HL-60 (cell line): Measurements from ENCODE around the gene HEBP2.

Experiments
- DNase-seq, 2 experiments: peaks; one replicate each; pipeline ENCODE4 v3.0.0-alpha.2; 2010 to 2020; ENCODE audit warnings: low read depth in 1 of 2, low spot score in 1 of 2
- H3K27ac ChIP-seq: fragments of 250-450 bp; sonication (Bioruptor Pico); replicated peaks from 2 replicates; pipeline ENCODE4 v1.5.1; 2020; ENCODE audit warnings: mild to moderate bottlenecking, moderate library complexity
- H3K27me3 ChIP-seq: fragments of 250-450 bp; sonication (Bioruptor Pico); 2 replicates; pipeline ENCODE4 v1.5.1; 2021; ENCODE audit warnings: mild to moderate bottlenecking, moderate library complexity; ENCODE audit not compliant: insufficient read depth, poor library complexity, severe bottlenecking
- H3K4me3 ChIP-seq: replicated peaks from 2 replicates; pipeline ENCODE4 v1.5.1; 2011; ENCODE audit warnings: mild to moderate bottlenecking, control low read depth, low read length; ENCODE audit not compliant: insufficient read depth
- GABPA ChIP-seq: IDR thresholded peaks from 2 replicates; pipeline ENCODE4 v1.6.1; 2012; ENCODE audit warnings: low read depth
- POLR2AphosphoS5 ChIP-seq: IDR thresholded peaks from 2 replicates; pipeline ENCODE4 v1.6.1; 2012; ENCODE audit warnings: low read depth
- SPI1 ChIP-seq: IDR thresholded peaks from 2 replicates; pipeline ENCODE4 v1.6.1; 2012; ENCODE audit warnings: low read depth, mild to moderate bottlenecking, borderline replicate concordance
- TF ChIP-seq, protein P1 (sequence below): IDR thresholded peaks from one replicate; pipeline ENCODE4 v1.5.1; 2011; ENCODE audit warnings: low read length, control low read depth, inconsistent platforms; ENCODE audit not compliant: insufficient read depth
- TF ChIP-seq, protein P2 (sequence below): IDR thresholded peaks from 2 replicates; pipeline ENCODE4 v1.6.1; 2012; ENCODE audit warnings: low read depth; ENCODE audit not compliant: insufficient replicate concordance

Gene HEBP2

DNA sequence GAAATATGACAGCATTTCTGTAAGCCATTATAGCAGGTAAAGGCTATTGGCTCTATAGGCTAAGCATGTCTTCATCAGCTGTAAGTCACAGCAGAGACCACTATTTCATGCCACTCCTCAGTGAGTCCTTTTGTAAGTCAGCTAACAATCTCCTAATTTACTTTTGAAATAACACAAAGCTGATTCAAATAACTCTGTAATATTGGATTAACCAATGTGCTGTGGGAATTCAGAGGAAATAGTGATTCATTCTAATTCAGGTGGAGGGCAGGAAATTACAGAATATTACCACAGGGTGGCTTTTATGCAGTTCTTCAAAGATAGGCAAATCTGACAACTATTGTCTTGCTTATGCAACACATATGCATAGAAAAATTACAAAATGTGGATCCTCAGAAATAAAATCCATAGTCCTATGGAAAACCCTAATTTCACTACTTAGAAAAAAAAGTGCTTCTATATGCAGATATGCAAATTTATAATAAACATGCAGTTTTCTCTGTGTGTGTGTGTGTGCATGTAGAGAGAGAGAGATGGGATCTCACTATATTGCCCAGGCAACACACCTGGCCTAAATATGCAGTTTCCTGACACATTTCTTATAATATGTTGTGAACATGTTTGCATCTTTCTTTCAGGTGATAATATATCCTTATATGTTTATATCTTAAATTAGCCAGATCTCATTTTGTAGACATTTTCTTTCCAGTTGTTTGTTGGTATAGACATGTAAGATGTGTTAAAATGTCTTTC lies 31.1 kb upstream of the HEBP2 start:
- Histone ChIP-seq H3K27ac (no peak overlapping the region), H3K4me3 (no peak overlapping the region), H3K27me3 (peaks cover 3% of the 10 kb centered on the region)
- TF ChIP-seq GABPA (no peak), POLR2AphosphoS5 (no peak), SPI1 (no peak)
- TF ChIP-seq, protein P1, sequence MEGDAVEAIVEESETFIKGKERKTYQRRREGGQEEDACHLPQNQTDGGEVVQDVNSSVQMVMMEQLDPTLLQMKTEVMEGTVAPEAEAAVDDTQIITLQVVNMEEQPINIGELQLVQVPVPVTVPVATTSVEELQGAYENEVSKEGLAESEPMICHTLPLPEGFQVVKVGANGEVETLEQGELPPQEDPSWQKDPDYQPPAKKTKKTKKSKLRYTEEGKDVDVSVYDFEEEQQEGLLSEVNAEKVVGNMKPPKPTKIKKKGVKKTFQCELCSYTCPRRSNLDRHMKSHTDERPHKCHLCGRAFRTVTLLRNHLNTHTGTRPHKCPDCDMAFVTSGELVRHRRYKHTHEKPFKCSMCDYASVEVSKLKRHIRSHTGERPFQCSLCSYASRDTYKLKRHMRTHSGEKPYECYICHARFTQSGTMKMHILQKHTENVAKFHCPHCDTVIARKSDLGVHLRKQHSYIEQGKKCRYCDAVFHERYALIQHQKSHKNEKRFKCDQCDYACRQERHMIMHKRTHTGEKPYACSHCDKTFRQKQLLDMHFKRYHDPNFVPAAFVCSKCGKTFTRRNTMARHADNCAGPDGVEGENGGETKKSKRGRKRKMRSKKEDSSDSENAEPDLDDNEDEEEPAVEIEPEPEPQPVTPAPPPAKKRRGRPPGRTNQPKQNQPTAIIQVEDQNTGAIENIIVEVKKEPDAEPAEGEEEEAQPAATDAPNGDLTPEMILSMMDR, result no peak
- TF ChIP-seq, protein P2, sequence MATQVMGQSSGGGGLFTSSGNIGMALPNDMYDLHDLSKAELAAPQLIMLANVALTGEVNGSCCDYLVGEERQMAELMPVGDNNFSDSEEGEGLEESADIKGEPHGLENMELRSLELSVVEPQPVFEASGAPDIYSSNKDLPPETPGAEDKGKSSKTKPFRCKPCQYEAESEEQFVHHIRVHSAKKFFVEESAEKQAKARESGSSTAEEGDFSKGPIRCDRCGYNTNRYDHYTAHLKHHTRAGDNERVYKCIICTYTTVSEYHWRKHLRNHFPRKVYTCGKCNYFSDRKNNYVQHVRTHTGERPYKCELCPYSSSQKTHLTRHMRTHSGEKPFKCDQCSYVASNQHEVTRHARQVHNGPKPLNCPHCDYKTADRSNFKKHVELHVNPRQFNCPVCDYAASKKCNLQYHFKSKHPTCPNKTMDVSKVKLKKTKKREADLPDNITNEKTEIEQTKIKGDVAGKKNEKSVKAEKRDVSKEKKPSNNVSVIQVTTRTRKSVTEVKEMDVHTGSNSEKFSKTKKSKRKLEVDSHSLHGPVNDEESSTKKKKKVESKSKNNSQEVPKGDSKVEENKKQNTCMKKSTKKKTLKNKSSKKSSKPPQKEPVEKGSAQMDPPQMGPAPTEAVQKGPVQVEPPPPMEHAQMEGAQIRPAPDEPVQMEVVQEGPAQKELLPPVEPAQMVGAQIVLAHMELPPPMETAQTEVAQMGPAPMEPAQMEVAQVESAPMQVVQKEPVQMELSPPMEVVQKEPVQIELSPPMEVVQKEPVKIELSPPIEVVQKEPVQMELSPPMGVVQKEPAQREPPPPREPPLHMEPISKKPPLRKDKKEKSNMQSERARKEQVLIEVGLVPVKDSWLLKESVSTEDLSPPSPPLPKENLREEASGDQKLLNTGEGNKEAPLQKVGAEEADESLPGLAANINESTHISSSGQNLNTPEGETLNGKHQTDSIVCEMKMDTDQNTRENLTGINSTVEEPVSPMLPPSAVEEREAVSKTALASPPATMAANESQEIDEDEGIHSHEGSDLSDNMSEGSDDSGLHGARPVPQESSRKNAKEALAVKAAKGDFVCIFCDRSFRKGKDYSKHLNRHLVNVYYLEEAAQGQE, result no peak
- no peak for DNase-seq

DNA sequence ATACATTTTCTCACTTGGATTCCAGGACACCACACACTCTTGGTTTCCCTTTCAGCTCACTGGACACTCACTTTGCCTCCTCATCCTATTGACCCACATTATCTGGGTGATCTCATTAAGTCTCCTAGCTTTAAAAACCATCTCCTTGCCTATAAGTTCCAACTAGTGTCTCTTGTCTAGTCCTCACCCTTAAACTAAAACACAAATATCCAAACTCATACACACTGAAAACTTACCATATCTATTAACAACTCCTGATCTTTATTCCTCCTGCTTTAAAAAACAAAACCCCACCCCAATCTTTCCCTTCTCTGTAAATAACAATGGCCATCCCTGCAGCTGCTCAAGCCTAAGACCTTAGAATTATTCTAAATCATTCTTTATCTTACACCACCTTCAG lies 29.8 kb upstream of the HEBP2 start:
- H3K27me3 ChIP-seq, result peaks cover 6% of the 10 kb centered on the region
- no peak overlapping the region for H3K27ac ChIP-seq
- no peak for DNase-seq
- H3K4me3 ChIP-seq, result no peak overlapping the region
- TF ChIP-seq GABPA, result no peak
- TF ChIP-seq, protein P2, result no peak
- TF ChIP-seq POLR2AphosphoS5, result no peak
- no peak for TF ChIP-seq SPI1
- TF ChIP-seq, protein P1, result no peak

DNA sequence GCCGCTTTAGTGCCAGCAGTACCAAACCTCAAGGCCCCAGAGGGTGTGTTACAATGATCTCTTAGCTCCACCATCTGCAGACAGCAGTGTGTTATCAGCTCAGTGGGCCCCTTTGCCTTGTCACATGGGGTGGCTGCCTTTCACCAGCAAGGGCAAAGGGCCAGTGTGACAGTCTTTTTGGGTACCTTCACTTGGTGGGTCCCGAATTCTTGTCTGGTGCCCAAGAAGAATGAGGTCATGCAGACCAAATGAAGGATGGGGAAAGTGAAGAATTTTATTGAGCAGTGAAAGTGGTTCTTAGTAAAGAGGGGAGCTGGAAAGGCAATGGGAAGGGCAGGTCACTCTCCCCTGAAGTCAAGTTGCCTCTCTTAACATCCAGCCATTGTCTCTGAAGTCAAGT lies 29.2 kb upstream of the HEBP2 start:
- Histone ChIP-seq H3K27ac (no peak overlapping the region), H3K4me3 (no peak overlapping the region), H3K27me3 (peaks cover 5% of the 10 kb centered on the region)
- no peak for DNase-seq
- TF ChIP-seq, protein P1, result no peak

DNA sequence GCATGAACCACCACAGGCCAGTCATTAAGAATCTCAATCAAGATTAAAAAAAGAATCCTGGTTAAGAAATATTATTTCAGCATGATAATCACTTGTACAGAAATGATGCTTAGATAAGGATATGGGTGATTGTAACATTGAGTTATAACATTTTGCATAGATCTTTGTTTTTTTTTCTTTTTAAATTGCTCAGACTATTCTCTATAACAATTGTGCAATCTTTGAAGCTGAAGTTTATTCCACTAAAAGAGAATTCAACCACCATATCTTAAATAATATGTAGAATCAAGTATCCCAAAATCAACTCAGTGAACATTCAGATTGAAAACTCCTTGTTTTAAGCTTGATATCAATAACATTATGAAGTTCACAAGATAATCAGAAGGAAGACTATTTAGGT lies 27.0 kb upstream of the HEBP2 start:
- TF ChIP-seq GABPA, result no peak
- TF ChIP-seq, protein P1, result no peak
- TF ChIP-seq SPI1, result no peak
- TF ChIP-seq, protein P2, result no peak
- TF ChIP-seq POLR2AphosphoS5, result no peak
- no peak overlapping the region for H3K27ac ChIP-seq
- DNase-seq, result no peak
- peaks cover 3% of the 10 kb centered on the region for H3K27me3 ChIP-seq
- no peak overlapping the region for H3K4me3 ChIP-seq
